Natural killer cell treated with Interleukin-12 subunit alpha and Interleukin-12 subunit beta and Interleukin-15 and Interleukin-18, amount 100 ng/mL, for 72 hours (primary cell): ENCODE data around the gene MTHFD1L. TPM values are rescaled to one million over a fixed set of nuclear protein-coding genes. Genes with fewer than 3 reads are reported as not detected.
A peak's percentile ranks its signal among the peaks of the same experiment; 100 is the strongest.
"Not testable (repeated sequence)": the region's sequence is repeated elsewhere in the genome, so short reads cannot be mapped to it uniquely, and the experiment has no call there.

ENCODE experiments used
- ATAC-seq, 2 donors: fragments of 150-1000 bp; cut with Tn5 transposase in 1 of 2; sonication (Bioruptor Pico), chemical (Tn5 transposase) in 1 of 2; 2 replicates each; pipeline ENCODE4 v1.10.0; 2021
- DNase-seq: peaks from one replicate; pipeline ENCODE4 v3.0.0; 2022; ENCODE audit warnings: low spot score
- H3K27ac Mint-ChIP-seq, 2 donors: 1 replicate in 1 of 2; 2 replicates in 1 of 2; pipeline ENCODE4 v1.8.0; 2022; ENCODE audit warnings: mixed read lengths in 2 of 2, mild to moderate bottlenecking in 1 of 2, moderate library complexity in 1 of 2
- H3K27me3 Mint-ChIP-seq, 2 donors: 1 replicate in 1 of 2; 2 replicates in 1 of 2; pipeline ENCODE4 v1.8.0; 2022; ENCODE audit warnings: mixed read lengths in 2 of 2
- H3K36me3 Mint-ChIP-seq: one replicate; pipeline ENCODE4 v1.8.0; 2022; ENCODE audit warnings: mixed read lengths
- H3K4me1 Mint-ChIP-seq, 2 donors: 1 replicate in 1 of 2; 2 replicates in 1 of 2; pipeline ENCODE4 v1.8.0; 2022; ENCODE audit warnings: low read depth in 2 of 2, mixed read lengths in 2 of 2, mild to moderate bottlenecking in 1 of 2
- H3K4me3 Mint-ChIP-seq: one replicate; pipeline ENCODE4 v1.8.0; 2022; ENCODE audit warnings: mixed read lengths
- H3K9me3 Mint-ChIP-seq: 2 replicates; pipeline ENCODE4 v1.8.0; 2022; ENCODE audit warnings: mixed read lengths
- total RNA-seq, 2 donors: library from RNA; stranded (reverse); gene quantifications; one replicate each; pipeline ENCODE4 v1.2.3, GENCODE V29; 2022

MTHFD1L gene
- total RNA-seq, 2 donors from 2014 or later = 47.2 to 119 TPM

- Mint-ChIP-seq H3K27me3 (no peaks in the 10 kb centered on the region), H3K9me3 (no peaks in the 10 kb centered on the region), H3K4me1 (peaks cover 9 to 10% of the 10 kb centered on the region in 2 donors), H3K4me3 (no peak overlapping the region), H3K36me3 (peaks cover 13% of the 10 kb centered on the region), H3K27ac (no peak overlapping the region)
- no peak for DNase-seq
- ATAC-seq = no peak
Measured at GRCh38 chr6:151034825-151035781, 169.6 kb downstream of the MTHFD1L start.

- ATAC-seq, H3K9me3 Mint-ChIP-seq, H3K27me3 Mint-ChIP-seq, H3K27ac Mint-ChIP-seq, DNase-seq, H3K4me3 Mint-ChIP-seq: not testable (repeated sequence)
- peaks cover 13% of the 10 kb centered on the region for H3K36me3 Mint-ChIP-seq
- peaks cover 9 to 10% of the 10 kb centered on the region in 2 donors for H3K4me1 Mint-ChIP-seq
Measured at GRCh38 chr6:151036211-151036721, 170.8 kb downstream of the MTHFD1L start.

DNA sequence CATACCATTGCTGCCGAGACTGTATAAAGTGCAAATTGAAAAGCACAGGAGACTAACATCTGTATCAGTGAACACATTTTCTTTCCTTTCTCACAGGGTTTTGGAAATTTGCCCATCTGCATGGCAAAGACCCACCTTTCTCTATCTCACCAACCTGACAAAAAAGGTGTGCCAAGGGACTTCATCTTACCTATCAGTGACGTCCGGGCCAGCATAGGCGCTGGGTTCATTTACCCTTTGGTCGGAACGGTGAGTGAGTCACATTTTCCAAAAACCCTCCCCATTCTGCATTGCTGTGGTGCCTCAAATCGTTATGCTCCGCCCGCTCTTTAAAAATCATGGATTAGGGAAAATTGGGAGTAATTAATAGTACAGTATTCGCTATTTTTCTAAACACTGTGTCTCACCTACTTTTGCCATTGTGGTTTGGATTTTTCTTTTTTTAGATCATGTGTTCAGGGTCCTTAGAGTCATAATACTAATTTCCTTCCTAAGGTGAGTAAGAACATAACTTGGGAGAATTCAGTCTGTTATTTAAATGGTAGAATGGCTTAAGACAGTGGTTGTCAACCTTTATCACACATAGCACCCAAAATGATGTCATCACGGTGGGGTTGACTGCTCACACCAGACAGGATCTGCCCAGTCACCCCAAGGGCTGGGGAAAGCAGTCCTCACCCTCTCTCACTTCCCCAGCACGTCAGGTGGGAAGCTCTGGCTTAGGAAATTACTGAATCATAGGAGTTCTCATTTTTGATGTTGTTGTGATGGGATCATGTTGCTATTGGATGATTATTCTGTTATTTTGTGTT lies 171.6 kb downstream of the MTHFD1L start:
- Mint-ChIP-seq H3K36me3 (peaks cover 13% of the 10 kb centered on the region), H3K4me1 (peaks cover 9 to 10% of the 10 kb centered on the region in 2 donors), H3K4me3 (peak overlapping the region; percentile 53), H3K27ac (peak overlapping the region; percentile 24 to 51), H3K27me3 (no peaks in the 10 kb centered on the region), H3K9me3 (no peaks in the 10 kb centered on the region)
- ATAC-seq (no peak), DNase-seq (no peak)

DNA sequence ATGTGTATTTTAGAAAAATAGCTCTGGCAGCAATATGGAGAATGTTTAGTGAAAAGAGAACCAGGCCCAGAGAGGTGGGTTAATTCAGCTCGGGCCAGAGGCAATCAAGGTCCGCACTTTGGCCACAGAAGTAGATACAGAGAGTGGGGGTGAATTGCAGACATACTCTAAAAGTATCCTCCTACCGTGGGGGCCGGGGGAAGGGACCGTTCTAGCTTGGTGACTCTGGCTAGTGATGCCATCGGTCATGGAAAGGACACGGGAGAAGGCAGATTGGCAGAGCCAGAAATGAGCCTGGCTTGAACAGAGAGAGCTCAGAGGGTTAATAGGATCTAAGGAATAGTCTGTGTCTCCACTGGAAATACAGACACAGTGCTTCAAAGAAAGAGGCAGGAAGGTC lies 173.1 kb downstream of the MTHFD1L start:
- Mint-ChIP-seq H3K4me3 (no peak overlapping the region), H3K27ac (no peak overlapping the region), H3K9me3 (no peaks in the 10 kb centered on the region), H3K27me3 (no peaks in the 10 kb centered on the region), H3K4me1 (peaks cover 9 to 10% of the 10 kb centered on the region in 2 donors), H3K36me3 (peaks cover 13% of the 10 kb centered on the region)
- DNase-seq (no peak), ATAC-seq (no peak)

GRCh38 chr6:151040888-151041521 lies 175.5 kb downstream of the MTHFD1L start:
- H3K9me3 Mint-ChIP-seq, H3K4me3 Mint-ChIP-seq, H3K27ac Mint-ChIP-seq, ATAC-seq, DNase-seq, H3K27me3 Mint-ChIP-seq: not testable (repeated sequence)
- Mint-ChIP-seq H3K4me1 (peaks cover 9 to 10% of the 10 kb centered on the region in 2 donors), H3K36me3 (peaks cover 13% of the 10 kb centered on the region)

DNA sequence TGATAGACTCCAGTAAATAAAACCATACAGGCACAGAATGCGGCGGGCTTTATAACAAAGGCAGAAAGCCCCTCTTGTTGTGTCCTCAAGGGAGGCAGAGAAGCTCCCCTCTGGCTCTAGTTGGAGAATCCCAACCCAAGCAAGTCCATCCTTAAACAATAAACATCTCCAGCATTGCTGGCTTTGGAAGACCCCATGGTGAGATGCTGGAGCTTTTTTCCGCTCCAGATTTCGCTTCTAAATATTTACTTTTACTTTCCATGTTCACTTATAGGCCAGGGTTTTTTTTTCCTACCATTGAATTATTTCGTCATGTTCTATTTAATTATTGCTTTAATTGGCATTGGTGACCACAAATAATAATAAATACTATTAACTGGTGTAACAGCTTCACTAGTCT lies 176.2 kb downstream of the MTHFD1L start:
- Mint-ChIP-seq H3K27ac (no peak overlapping the region), H3K36me3 (peaks cover 13% of the 10 kb centered on the region), H3K27me3 (no peaks in the 10 kb centered on the region)

GRCh38 chr6:151042911-151043330 lies 177.4 kb downstream of the MTHFD1L start:
- not testable (repeated sequence) for H3K27me3 Mint-ChIP-seq, H3K4me1 Mint-ChIP-seq, H3K9me3 Mint-ChIP-seq, H3K4me3 Mint-ChIP-seq, H3K27ac Mint-ChIP-seq, DNase-seq, ATAC-seq
- peaks cover 14% of the 10 kb centered on the region for H3K36me3 Mint-ChIP-seq

More for the DNA sequence above, 176.2 kb downstream of the MTHFD1L start:
- H3K4me1 Mint-ChIP-seq = peaks cover 9 to 10% of the 10 kb centered on the region in 2 donors
- ATAC-seq (no peak), DNase-seq (no peak)
- no peaks in the 10 kb centered on the region for H3K9me3 Mint-ChIP-seq
- no peak overlapping the region for H3K4me3 Mint-ChIP-seq

- Mint-ChIP-seq H3K27me3 (no peaks in the 10 kb centered on the region), H3K36me3 (peaks cover 9% of the 10 kb centered on the region), H3K4me1 (no peaks in the 10 kb centered on the region), H3K4me3 (no peak overlapping the region), H3K9me3 (peaks cover 4% of the 10 kb centered on the region), H3K27ac (no peak overlapping the region)
- ATAC-seq = no peak
- no peak for DNase-seq
Measured at GRCh38 chr6:151043944-151044343, 178.4 kb downstream of the MTHFD1L start.

GRCh38 chr6:151044465-151045441 lies 179.3 kb downstream of the MTHFD1L start:
- no peak overlapping the region for H3K4me3 Mint-ChIP-seq
- no peak overlapping the region for H3K27ac Mint-ChIP-seq
- DNase-seq (no peak), ATAC-seq (no peak)
- H3K27me3 Mint-ChIP-seq = no peaks in the 10 kb centered on the region
- H3K36me3 Mint-ChIP-seq = peaks cover 9% of the 10 kb centered on the region
- peaks cover 4% of the 10 kb centered on the region for H3K9me3 Mint-ChIP-seq
- H3K4me1 Mint-ChIP-seq = no peaks in the 10 kb centered on the region

GRCh38 chr6:151045511-151046222 lies 180.2 kb downstream of the MTHFD1L start:
- not testable (repeated sequence) for H3K27ac Mint-ChIP-seq, H3K4me3 Mint-ChIP-seq, H3K4me1 Mint-ChIP-seq, H3K36me3 Mint-ChIP-seq, ATAC-seq, DNase-seq, H3K27me3 Mint-ChIP-seq, H3K9me3 Mint-ChIP-seq

DNA sequence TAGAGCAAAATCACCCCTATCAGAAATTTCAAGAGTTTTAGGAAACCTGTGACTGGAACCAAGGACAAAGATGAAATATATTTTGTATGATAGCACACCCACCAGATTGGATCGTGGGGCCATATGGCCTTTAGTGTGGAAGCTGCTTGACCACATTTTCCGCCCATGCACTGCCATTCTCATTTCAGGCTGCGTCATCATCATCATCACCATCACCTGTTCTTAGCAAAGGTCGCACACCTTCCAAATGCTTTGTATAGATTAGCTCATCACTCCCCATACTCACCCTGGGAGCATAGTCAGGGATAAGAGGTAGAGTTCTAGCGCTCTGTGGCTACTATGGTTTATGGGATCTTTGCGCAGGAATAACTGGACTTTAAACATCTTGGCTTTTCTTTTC lies 185.7 kb downstream of the MTHFD1L start:
- Mint-ChIP-seq H3K9me3 (peaks cover 4% of the 10 kb centered on the region), H3K36me3 (peaks cover 9% of the 10 kb centered on the region), H3K4me1 (no peaks in the 10 kb centered on the region), H3K4me3 (no peak overlapping the region), H3K27me3 (no peaks in the 10 kb centered on the region), H3K27ac (no peak overlapping the region)
- DNase-seq (no peak), ATAC-seq (no peak)

DNA sequence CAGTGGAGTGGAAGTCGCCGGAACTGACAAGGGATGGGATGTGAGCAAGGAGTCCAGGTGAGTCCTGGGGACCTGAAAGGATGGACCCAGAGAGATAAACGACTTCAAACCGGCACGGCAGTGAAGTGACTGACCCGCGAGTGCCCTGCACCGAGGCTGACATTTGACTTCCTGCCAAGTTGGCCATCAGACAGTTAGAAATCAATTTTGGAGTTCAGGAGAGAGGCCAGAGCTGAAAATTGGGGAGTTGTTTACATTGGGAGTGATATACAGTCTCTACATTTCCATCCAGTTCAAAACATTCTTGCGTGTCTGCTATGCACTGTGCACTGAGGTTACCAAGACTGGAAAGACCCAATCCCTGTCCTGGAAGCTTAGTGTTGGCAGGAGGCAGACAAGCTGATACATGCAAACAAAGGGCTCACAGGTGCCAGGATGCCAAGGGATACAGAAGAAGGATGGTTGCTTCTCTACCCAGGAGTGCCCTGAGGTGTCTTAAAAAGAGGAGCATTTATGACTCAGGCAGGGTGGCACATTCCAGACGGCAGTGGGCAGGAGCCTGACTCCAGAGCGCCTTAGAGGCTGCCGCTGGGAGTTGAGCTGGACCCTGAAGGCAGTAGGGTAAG lies 186.6 kb downstream of the MTHFD1L start:
- Mint-ChIP-seq H3K27me3 (no peaks in the 10 kb centered on the region), H3K27ac (no peak overlapping the region), H3K36me3 (peaks cover 9% of the 10 kb centered on the region), H3K4me1 (no peaks in the 10 kb centered on the region), H3K4me3 (no peak overlapping the region), H3K9me3 (peaks cover 4% of the 10 kb centered on the region)
- no peak for DNase-seq
- ATAC-seq = peak in 1 of 2 donors; percentile 6
